IMR-90 (cell line): ENCODE data around the gene SEZ6L. TPM values are rescaled to one million over a fixed set of nuclear protein-coding genes. Genes with fewer than 3 reads are reported as not detected.
A peak's percentile ranks its signal among the peaks of the same experiment; 100 is the strongest.

Experiments
- ATAC-seq: fragments of 200-7000 bp; cut with Tn5 transposase; 2 replicates; pipeline ENCODE4 v1.9.1; 2020; ENCODE audit warnings: low read depth, mild to moderate bottlenecking, moderate library complexity
- BruUV-seq: library from RNA; stranded (reverse); fragments of 400-500 nt; replicated peaks from 2 replicates; lab custom pipeline; 2021; lab: Mats Ljungman, UMichigan
- CTCF ChIA-PET: fragments of 300-600 bp; formaldehyde crosslinking; extraction: SDS; loops from one replicate; lab custom pipeline; 2021; ENCODE audit warnings: antibody characterized with exemption; lab: Yijun Ruan, JAX
- POLR2A ChIA-PET: fragments of 300-600 bp; sonication (Branson Sonifier 250); formaldehyde crosslinking; loops from one replicate; lab custom pipeline; 2022; ENCODE audit warnings: antibody characterized with exemption; ENCODE audit not compliant: unreplicated experiment; lab: Charles Lee
- DNase-seq: peaks from one replicate; pipeline ENCODE4 v3.0.0; 2013
- H2AFZ ChIP-seq: replicated peaks from 2 replicates; pipeline ENCODE3; 2013; ENCODE audit warnings: low read length, mild to moderate bottlenecking; ENCODE audit not compliant: poor library complexity
- H2AK5ac ChIP-seq: 2 replicates; pipeline ENCODE4 v1.6.1; 2013; ENCODE audit warnings: low read depth, low read length, inconsistent platforms
- H2AK9ac ChIP-seq: replicated peaks from 2 replicates; pipeline ENCODE3; 2013; ENCODE audit warnings: mild to moderate bottlenecking, low read depth, low read length, moderate library complexity; ENCODE audit not compliant: poor library complexity
- H2BK120ac ChIP-seq: 2 replicates; pipeline ENCODE4 v1.6.1; 2013; ENCODE audit warnings: low read depth, low read length, inconsistent platforms
- H2BK15ac ChIP-seq: 3 replicates; pipeline ENCODE4 v1.6.1; 2013; ENCODE audit warnings: low read depth, low read length, inconsistent platforms
- H2BK20ac ChIP-seq: 2 replicates; pipeline ENCODE4 v1.6.1; 2013; ENCODE audit warnings: low read depth, mild to moderate bottlenecking, inconsistent platforms, low read length, moderate library complexity
- H2BK5ac ChIP-seq: 2 replicates; pipeline ENCODE4 v1.6.1; 2013; ENCODE audit warnings: mild to moderate bottlenecking, low read depth, low read length, inconsistent platforms; ENCODE audit not compliant: poor library complexity, severe bottlenecking
- H3K14ac ChIP-seq: replicated peaks from 2 replicates; pipeline ENCODE4 v1.6.1; 2013; ENCODE audit warnings: low read depth, low read length, inconsistent platforms
- H3K18ac ChIP-seq: 2 replicates; pipeline ENCODE4 v1.6.1; 2013; ENCODE audit warnings: low read depth, low read length, control low read depth
- H3K23ac ChIP-seq: 2 replicates; pipeline ENCODE4 v1.6.1; 2013; ENCODE audit warnings: low read depth, low read length, inconsistent platforms
- H3K27ac ChIP-seq: 2 replicates; pipeline ENCODE4 v1.5.1; 2013; ENCODE audit warnings: mild to moderate bottlenecking, control low read depth, low read length; ENCODE audit not compliant: insufficient read depth
- H3K27me3 ChIP-seq: 2 replicates; pipeline ENCODE4 v1.6.1; 2013; ENCODE audit warnings: low read length; ENCODE audit not compliant: control insufficient read depth, insufficient read depth
- H3K36me3 ChIP-seq: 2 replicates; pipeline ENCODE4 v1.6.1; 2013; ENCODE audit warnings: low read length, mixed read lengths; ENCODE audit not compliant: control insufficient read depth, insufficient read depth
- H3K4ac ChIP-seq: 2 replicates; pipeline ENCODE4 v1.6.1; 2013; ENCODE audit warnings: low read depth, low read length, inconsistent platforms
- H3K4me1 ChIP-seq: 2 replicates; pipeline ENCODE4 v1.6.1; 2013; ENCODE audit warnings: low read length, mixed read lengths; ENCODE audit not compliant: control insufficient read depth, insufficient read depth
- H3K4me2 ChIP-seq: 2 replicates; pipeline ENCODE4 v1.6.1; 2013; ENCODE audit warnings: low read depth, mild to moderate bottlenecking, control low read depth, low read length, moderate library complexity
- H3K4me3 ChIP-seq: 2 replicates; pipeline ENCODE4 v1.5.1; 2013; ENCODE audit warnings: low read depth, mild to moderate bottlenecking, control low read depth, low read length, moderate library complexity; ENCODE audit not compliant: insufficient read depth
- H3K56ac ChIP-seq: 2 replicates; pipeline ENCODE4 v1.6.1; 2013; ENCODE audit warnings: low read length, inconsistent platforms; ENCODE audit not compliant: insufficient read depth; ENCODE audit errors: extremely low read depth
- H3K79me1 ChIP-seq, 2 experiments: 2 replicates each; pipeline ENCODE4 v1.6.1; 2013; ENCODE audit warnings: low read length in 2 of 2, inconsistent platforms in 1 of 2, low read depth in 1 of 2
- H3K9ac ChIP-seq: 2 replicates; pipeline ENCODE4 v1.6.1; 2013; ENCODE audit warnings: low read depth, low read length, control low read depth
- H3K9me1 ChIP-seq: 2 replicates; pipeline ENCODE4 v1.6.1; 2013; ENCODE audit warnings: low read length, inconsistent platforms; ENCODE audit not compliant: insufficient read depth
- H3K9me3 ChIP-seq: 2 replicates; pipeline ENCODE4 v1.6.1; 2013; ENCODE audit warnings: low read length; ENCODE audit not compliant: control insufficient read depth, insufficient read depth
- H4K20me1 ChIP-seq: 2 replicates; pipeline ENCODE4 v1.6.1; 2013; ENCODE audit warnings: low read length, inconsistent platforms; ENCODE audit not compliant: insufficient read depth
- H4K5ac ChIP-seq: 2 replicates; pipeline ENCODE4 v1.6.1; 2013; ENCODE audit warnings: mild to moderate bottlenecking, low read depth, low read length, control low read depth
- H4K8ac ChIP-seq, 2 experiments: 2 replicates each; pipeline ENCODE4 v1.6.1; 2013; ENCODE audit warnings: low read depth in 2 of 2, low read length in 2 of 2, control low read depth in 1 of 2, inconsistent platforms in 1 of 2
- H4K91ac ChIP-seq: 2 replicates; pipeline ENCODE4 v1.6.1; 2013; ENCODE audit warnings: low read depth, low read length, inconsistent platforms; ENCODE audit not compliant: insufficient read depth
- BHLHE40 ChIP-seq: fragments of 150-350 bp; IDR thresholded peaks from 2 replicates; pipeline ENCODE4 v1.6.1; 2016; ENCODE audit warnings: mild to moderate bottlenecking, low read depth, low read length
- CHD1 ChIP-seq: IDR thresholded peaks from 2 replicates; pipeline ENCODE4 v1.6.1; 2012; ENCODE audit warnings: low read depth, low read length, improper control_type of control experiment
- FOS ChIP-seq: fragments of 150-350 bp; IDR thresholded peaks from 2 replicates; pipeline ENCODE4 v1.6.1; 2016; ENCODE audit warnings: low read depth, low read length
- MAFK ChIP-seq: IDR thresholded peaks from 2 replicates; pipeline ENCODE4 v1.6.1; 2012; ENCODE audit warnings: low read depth, low read length, improper control_type of control experiment
- MXI1 ChIP-seq: IDR thresholded peaks from 2 replicates; pipeline ENCODE4 v1.6.1; 2012; ENCODE audit warnings: low read depth, mild to moderate bottlenecking, low read length, moderate library complexity, borderline replicate concordance
- NFE2L2 ChIP-seq: fragments of 150-350 bp; IDR thresholded peaks from 2 replicates; pipeline ENCODE4 v1.6.1; 2016; ENCODE audit warnings: low read depth, mild to moderate bottlenecking, low read length
- POLR2A ChIP-seq: IDR thresholded peaks from 2 replicates; pipeline ENCODE4 v1.6.1; 2012; ENCODE audit warnings: mild to moderate bottlenecking, low read depth, low read length
- RCOR1 ChIP-seq: IDR thresholded peaks from 2 replicates; pipeline ENCODE4 v1.6.1; 2012; ENCODE audit warnings: mild to moderate bottlenecking, low read length, improper control_type of control experiment; ENCODE audit not compliant: insufficient replicate concordance
- RFX5 ChIP-seq: IDR thresholded peaks from 2 replicates; pipeline ENCODE4 v1.8.0; 2012; ENCODE audit warnings: low read depth, mild to moderate bottlenecking, low read length, moderate library complexity
- WGBS, 2 experiments: methylation state at CpG; one replicate each; pipeline versions ENCODE4 v1.1.5 to v1.1.7; 2013; ENCODE audit warnings: missing lambda C conversion rate in 2 of 2; ENCODE audit not compliant: insufficient read length in 1 of 2; ENCODE audit errors: extremely low coverage in 2 of 2; 5-methylcytosine and 5-hydroxymethylcytosine counted together
- dilution Hi-C: fragments of 300-500 bp; cut with HindIII; formaldehyde crosslinking; loops from one replicate; pipeline ENCODE4 v1.14.3; 2018; ENCODE audit warnings: low sequenced_read_pairs; ENCODE audit not compliant: unreplicated experiment
- in situ Hi-C: fragments of 300-500 bp; cut with MboI; formaldehyde crosslinking; loops from 3 replicates; pipeline ENCODE4 v1.14.3; 2019; ENCODE audit warnings: low sequenced_read_pairs, inconsistent platforms, mixed read lengths
- intact Hi-C: fragments of 100-400 bp; cut with micrococcal nuclease; formaldehyde crosslinking; loops from 2 replicates; pipeline ENCODE4 v1.10.0; 2022
- polyA plus RNA-seq, 3 experiments: library from polyadenylated mRNA; depleted of rRNA; stranded (reverse); fragments of >200 nt; gene quantifications; 2 replicates each; pipeline ENCODE4 v1.2.3, GENCODE V29; 2012; ENCODE audit warnings: low replicate concordance in 1 of 3
- total RNA-seq: library from RNA; depleted of rRNA; stranded (reverse); fragments of >200 nt; gene quantifications from 2 replicates; pipeline ENCODE4 v1.2.3, GENCODE V29; 2012

Gene SEZ6L
- total and polyA plus RNA-seq, 2 of the 4 experiments (the other 2 are of a cell fraction), result not detected

- ChIA-PET POLR2A (no interaction called here), CTCF (no interaction called here)
- Histone ChIP-seq H2BK120ac (no peak overlapping the region), H2BK20ac (no peak overlapping the region), H2AK5ac (no peak overlapping the region), H4K91ac (no peak overlapping the region), H3K14ac (no peak overlapping the region), H3K4me1 (peaks cover under 1% of the 10 kb centered on the region), H4K20me1 (no peaks in the 10 kb centered on the region), H3K9ac (no peak overlapping the region), H3K4me2 (no peak overlapping the region), H3K79me1 (no peaks in the 10 kb centered on the region), H2BK15ac (no peak overlapping the region), H3K27ac (no peak overlapping the region), H2BK5ac (peak overlapping the region; percentile 86), H3K23ac (no peak overlapping the region), H3K36me3 (no peaks in the 10 kb centered on the region), H3K18ac (no peak overlapping the region), H4K8ac (no peak overlapping the region), H2AFZ (no peak overlapping the region), H3K4me3 (no peak overlapping the region), H3K27me3 (peaks cover 12% of the 10 kb centered on the region; the same call in 1 of the 2 replicates), H3K4ac (no peak overlapping the region), H4K5ac (no peak overlapping the region), H3K9me3 (no peaks in the 10 kb centered on the region), H3K56ac (no peak overlapping the region), H2AK9ac (no peak overlapping the region), H3K9me1 (0 out of 2 replicates have a peak, but pooled peaks cover 3% of the 10 kb centered on the region)
- in situ Hi-C loops (loop anchor here (25.0 kb wide), 1 partner anchor 865 kb away; no protein-coding TSS in a partner anchor), dilution Hi-C loops (no loop called here), intact Hi-C loops (no loop called here)
- WGBS, 2 experiments, result 50% methylated on average over 3 of the region's 6 CpGs; no CpG with 5 or more reads in 1 of the 2 experiments
- ATAC-seq (no peak), DNase-seq (no peak)
- TF ChIP-seq MAFK (no peak), MXI1 (no peak), NFE2L2 (no peak), CHD1 (no peak), FOS (no peak), RCOR1 (no peak), POLR2A (no peak), RFX5 (no peak), BHLHE40 (no peak)
- no TSS peak for BruUV-seq
Measured at GRCh38 chr22:26327306-26327705, 158.0 kb downstream of the SEZ6L start.
